A549 (cell line): ENCODE data around the gene AOAH.

ENCODE experiments used
- JUN ChIP-seq, 2 experiments: fragments of >200 bp; sonication (Bioruptor Twin); formaldehyde crosslinking; IDR thresholded peaks; 2 replicates in 1 of 2; 3 replicates in 1 of 2; pipeline ENCODE4 v1.6.1; 2016 to 2017
- PHF8 ChIP-seq: fragments of 200-600 bp; sonication (generic); IDR thresholded peaks from 2 replicates; pipeline ENCODE4 v1.6.1; 2016; ENCODE audit warnings: low read depth, mild to moderate bottlenecking, antibody characterized with exemption, moderate library complexity, borderline replicate concordance
- RCOR1 ChIP-seq: fragments of 150-350 bp; IDR thresholded peaks from 2 replicates; pipeline ENCODE4 v1.6.1; 2014; ENCODE audit warnings: antibody characterized with exemption, low read length, low read depth
- RFX5 ChIP-seq: fragments of 450-650 bp; IDR thresholded peaks from 2 replicates; pipeline ENCODE4 v1.7.1; 2014; ENCODE audit warnings: antibody characterized with exemption, mild to moderate bottlenecking, moderate library complexity
- SMC3 ChIP-seq: fragments of >200 bp; sonication (Bioruptor Twin); formaldehyde crosslinking; IDR thresholded peaks from 3 replicates; pipeline ENCODE4 v1.6.1; 2018; ENCODE audit warnings: inconsistent platforms
- TF ChIP-seq, protein P1 (sequence below): fragments of >200 bp; sonication (Bioruptor Twin); formaldehyde crosslinking; IDR thresholded peaks from 3 replicates; pipeline ENCODE4 v1.5.1; 2016

DNA sequence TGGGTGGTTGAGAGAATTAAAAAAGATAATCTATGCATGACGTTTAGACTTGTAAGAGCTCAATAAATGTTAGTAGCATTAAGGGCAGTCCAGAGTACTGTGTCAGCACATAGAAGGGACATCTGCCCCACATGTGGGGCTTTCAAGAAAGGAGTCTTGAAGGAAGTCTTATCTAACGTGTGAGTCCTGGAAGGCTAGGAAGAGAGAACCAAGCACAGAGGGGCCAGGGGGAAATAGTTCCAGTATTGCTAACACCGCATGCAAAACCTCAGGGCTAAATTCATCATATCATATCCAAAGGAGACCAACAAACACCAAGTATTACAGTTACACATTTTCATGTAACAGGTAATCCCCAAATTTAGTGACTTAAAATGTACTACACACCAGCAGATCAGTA, 122.7 kb downstream of the AOAH start:
- TF ChIP-seq SMC3 = no peak
- TF ChIP-seq, protein P1, sequence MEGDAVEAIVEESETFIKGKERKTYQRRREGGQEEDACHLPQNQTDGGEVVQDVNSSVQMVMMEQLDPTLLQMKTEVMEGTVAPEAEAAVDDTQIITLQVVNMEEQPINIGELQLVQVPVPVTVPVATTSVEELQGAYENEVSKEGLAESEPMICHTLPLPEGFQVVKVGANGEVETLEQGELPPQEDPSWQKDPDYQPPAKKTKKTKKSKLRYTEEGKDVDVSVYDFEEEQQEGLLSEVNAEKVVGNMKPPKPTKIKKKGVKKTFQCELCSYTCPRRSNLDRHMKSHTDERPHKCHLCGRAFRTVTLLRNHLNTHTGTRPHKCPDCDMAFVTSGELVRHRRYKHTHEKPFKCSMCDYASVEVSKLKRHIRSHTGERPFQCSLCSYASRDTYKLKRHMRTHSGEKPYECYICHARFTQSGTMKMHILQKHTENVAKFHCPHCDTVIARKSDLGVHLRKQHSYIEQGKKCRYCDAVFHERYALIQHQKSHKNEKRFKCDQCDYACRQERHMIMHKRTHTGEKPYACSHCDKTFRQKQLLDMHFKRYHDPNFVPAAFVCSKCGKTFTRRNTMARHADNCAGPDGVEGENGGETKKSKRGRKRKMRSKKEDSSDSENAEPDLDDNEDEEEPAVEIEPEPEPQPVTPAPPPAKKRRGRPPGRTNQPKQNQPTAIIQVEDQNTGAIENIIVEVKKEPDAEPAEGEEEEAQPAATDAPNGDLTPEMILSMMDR = no peak
- no peak for TF ChIP-seq JUN (IDR thresholded peaks at IDR 0.05)
- TF ChIP-seq PHF8 = no peak
- TF ChIP-seq RFX5 = no peak
- TF ChIP-seq RCOR1 = no peak
